Astrocyte of the spinal cord (primary cell): ENCODE measurements around the gene TAOK1.
A peak's percentile ranks its signal among the peaks of the same experiment; 100 is the strongest.

Source experiments
- DNase-seq: peaks from one replicate; pipeline ENCODE4 v3.0.0; 2011; ENCODE audit warnings: low read depth, low spot score
- H3K4me3 ChIP-seq: 2 replicates; pipeline ENCODE4 v1.5.1; 2011; ENCODE audit warnings: low read depth, mild to moderate bottlenecking, low read length, moderate library complexity
- in situ Hi-C: cut with HindIII; loops from 2 replicates; pipeline ENCODE4 v1.10.0; 2017; ENCODE audit warnings: low sequenced_read_pairs
- TF ChIP-seq, protein P1 (sequence below): IDR thresholded peaks from 2 replicates; pipeline ENCODE4 v1.5.1; 2012; ENCODE audit warnings: low read depth, mild to moderate bottlenecking, low read length, inconsistent platforms

The TAOK1 gene

GRCh38 chr17:29579866-29580771, 190.0 kb downstream of the TAOK1 start:
- in situ Hi-C loops = no loop called here
- H3K4me3 ChIP-seq = no peak overlapping the region
- TF ChIP-seq, protein P1, sequence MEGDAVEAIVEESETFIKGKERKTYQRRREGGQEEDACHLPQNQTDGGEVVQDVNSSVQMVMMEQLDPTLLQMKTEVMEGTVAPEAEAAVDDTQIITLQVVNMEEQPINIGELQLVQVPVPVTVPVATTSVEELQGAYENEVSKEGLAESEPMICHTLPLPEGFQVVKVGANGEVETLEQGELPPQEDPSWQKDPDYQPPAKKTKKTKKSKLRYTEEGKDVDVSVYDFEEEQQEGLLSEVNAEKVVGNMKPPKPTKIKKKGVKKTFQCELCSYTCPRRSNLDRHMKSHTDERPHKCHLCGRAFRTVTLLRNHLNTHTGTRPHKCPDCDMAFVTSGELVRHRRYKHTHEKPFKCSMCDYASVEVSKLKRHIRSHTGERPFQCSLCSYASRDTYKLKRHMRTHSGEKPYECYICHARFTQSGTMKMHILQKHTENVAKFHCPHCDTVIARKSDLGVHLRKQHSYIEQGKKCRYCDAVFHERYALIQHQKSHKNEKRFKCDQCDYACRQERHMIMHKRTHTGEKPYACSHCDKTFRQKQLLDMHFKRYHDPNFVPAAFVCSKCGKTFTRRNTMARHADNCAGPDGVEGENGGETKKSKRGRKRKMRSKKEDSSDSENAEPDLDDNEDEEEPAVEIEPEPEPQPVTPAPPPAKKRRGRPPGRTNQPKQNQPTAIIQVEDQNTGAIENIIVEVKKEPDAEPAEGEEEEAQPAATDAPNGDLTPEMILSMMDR = peak; percentile 87
- DNase-seq = peak; percentile 77

DNA sequence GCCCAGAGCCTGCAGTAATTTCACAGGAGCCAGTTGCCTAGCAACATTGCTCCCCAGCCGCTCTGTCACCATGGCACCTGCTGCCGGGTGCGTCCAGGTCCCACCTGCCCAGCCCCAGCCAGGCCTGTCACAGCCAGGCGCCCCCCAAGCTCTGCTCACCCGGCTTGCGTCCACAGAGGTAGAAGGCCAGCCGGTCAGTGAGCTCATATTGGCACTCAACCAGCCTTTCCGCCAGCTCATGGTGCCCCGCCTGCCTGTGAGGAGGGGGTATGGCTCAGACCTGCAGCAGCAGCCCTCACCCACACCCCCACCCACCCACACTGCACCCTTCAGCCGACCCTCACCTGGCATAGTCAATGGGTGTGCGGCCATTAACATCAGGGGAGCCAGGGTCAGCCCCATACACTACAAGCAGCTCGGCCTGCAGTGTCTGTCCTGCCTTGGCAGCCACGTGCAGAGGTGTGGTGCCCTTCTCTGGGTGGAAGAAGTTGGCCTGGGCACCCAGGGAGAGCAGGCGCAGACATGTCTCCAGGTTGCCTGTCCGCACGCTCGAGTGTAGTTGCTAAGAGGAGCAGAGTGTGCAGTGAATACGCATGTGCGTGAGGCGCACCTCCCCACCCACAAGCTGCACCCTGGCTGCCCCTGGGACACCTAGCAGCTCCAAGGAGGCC, 191.6 kb downstream of the TAOK1 start:
- in situ Hi-C loops = no loop called here
- TF ChIP-seq, protein P1 = no peak
- no peak for DNase-seq
- H3K4me3 ChIP-seq = no peak overlapping the region

DNA sequence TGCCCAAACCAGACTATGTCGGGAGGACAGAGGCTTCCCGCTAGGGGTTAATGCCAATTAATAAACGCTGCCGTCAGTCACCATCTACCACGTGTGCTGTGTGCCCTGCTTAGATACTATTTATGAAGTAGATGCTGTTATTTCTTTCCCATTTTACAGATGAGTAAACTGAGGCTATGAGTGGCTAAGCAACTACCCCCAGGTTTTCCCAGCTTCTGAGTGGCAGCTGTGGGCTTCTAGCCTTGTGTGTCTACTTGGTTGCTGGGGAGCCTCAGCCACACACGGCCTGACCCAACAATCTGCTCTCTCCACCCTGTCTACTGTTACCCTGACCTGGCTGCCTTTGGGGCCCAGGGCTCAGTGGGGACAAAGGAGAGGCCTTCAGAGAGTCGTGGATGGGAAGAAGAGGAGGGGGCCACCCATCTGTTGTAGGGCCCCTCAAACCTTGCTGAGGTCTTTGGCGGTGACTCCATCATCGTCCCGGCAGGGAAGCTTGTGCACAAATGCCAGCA, 192.1 kb downstream of the TAOK1 start:
- in situ Hi-C loops = no loop called here
- no peak for DNase-seq
- H3K4me3 ChIP-seq = no peak overlapping the region
- TF ChIP-seq, protein P1 = no peak

DNA sequence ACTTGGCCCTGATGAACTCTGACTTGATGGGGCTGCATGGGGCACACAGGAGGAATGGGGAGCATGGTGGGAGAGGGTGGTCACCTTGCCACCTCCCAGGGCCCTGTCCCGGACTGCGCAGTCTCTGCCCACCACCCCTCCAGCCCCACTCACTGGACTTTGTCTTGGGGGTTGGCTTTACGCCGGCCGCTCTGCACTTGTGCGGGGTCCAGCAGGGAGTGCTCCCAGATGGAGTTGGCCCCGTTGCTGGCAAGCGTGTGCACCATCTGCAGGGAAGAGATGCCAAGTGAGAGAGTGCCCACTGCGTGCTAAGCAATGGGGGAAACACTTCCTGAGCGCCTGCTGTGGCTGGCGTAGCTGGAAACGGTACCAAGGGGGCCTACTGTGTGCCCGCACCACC, 192.6 kb downstream of the TAOK1 start:
- TF ChIP-seq, protein P1 = no peak
- no peak for DNase-seq
- in situ Hi-C loops = no loop called here
- H3K4me3 ChIP-seq = no peak overlapping the region

- in situ Hi-C loops = no loop called here
- H3K4me3 ChIP-seq = no peak overlapping the region
- DNase-seq = no peak
- TF ChIP-seq, protein P1 = no peak
These were observed 193.4 kb downstream of the TAOK1 start for GRCh38 chr17:29583324-29584248.
